Mesothelial cell of epicardium (in vitro differentiated cells): ENCODE data around the gene FAM107B. TPM values are rescaled to one million over a fixed set of nuclear protein-coding genes. Genes with fewer than 3 reads are reported as not detected.
A peak's percentile ranks its signal among the peaks of the same experiment; 100 is the strongest.

Experiments used
- DNase-seq, 2 experiments: peaks; one replicate each; pipeline ENCODE4 v3.0.0; 2021; ENCODE audit warnings: low spot score in 2 of 2; ENCODE audit not compliant: unreplicated experiment in 2 of 2
- H3K27ac Mint-ChIP-seq: 2 replicates; pipeline ENCODE4 v1.8.0; 2021; ENCODE audit warnings: mixed read lengths
- H3K27me3 Mint-ChIP-seq: 2 replicates; pipeline ENCODE4 v1.8.0; 2021; ENCODE audit warnings: low read depth, mixed read lengths
- H3K36me3 Mint-ChIP-seq: 2 replicates; pipeline ENCODE4 v1.8.0; 2021; ENCODE audit warnings: mixed read lengths
- H3K4me1 Mint-ChIP-seq: 2 replicates; pipeline ENCODE4 v1.8.0; 2021; ENCODE audit warnings: mixed read lengths
- H3K4me3 Mint-ChIP-seq: 2 replicates; pipeline ENCODE4 v1.8.0; 2021; ENCODE audit warnings: mild to moderate bottlenecking, moderate library complexity, mixed read lengths
- H3K9me3 Mint-ChIP-seq: 2 replicates; pipeline ENCODE4 v1.8.0; 2021; ENCODE audit warnings: mixed read lengths
- total RNA-seq: library from RNA; stranded (reverse); gene quantifications from 3 replicates; pipeline ENCODE4 v1.2.1, GENCODE V29; 2021
- TF ChIP-seq, protein P1 (sequence below): fragments of 200-600 bp; sonication (generic); IDR thresholded peaks from one replicate; pipeline ENCODE4 v1.5.0; 2021; ENCODE audit warnings: antibody characterized with exemption; ENCODE audit not compliant: unreplicated experiment

FAM107B gene
- total RNA-seq, 1 donor from 2014 or later, result 23.5 TPM

DNA sequence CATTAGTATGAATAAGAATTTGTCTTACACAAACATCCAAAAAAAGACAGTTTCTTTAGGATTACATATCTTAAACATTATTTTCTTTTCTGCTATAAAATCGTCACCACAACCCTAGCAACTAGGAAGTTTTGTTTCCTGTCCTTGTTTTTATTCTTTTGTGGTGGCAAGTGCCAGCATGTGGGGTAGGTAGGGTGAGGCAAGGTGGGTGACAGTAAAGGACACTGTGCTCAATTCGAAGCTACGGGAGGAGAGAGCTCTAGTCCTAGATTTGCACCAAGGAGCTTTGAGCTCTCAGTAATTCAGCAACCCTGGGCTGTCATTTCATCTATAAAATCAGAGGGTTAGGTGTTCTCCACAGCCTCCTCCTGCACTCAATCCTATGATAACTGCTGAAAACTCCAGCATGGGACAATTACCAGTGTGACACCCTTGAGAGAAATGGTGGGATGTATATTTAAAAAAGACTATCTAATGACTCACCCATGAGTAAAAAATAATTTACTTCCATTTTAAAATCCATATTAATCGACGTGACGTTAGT, 187.1 kb downstream of the FAM107B start:
- TF ChIP-seq, protein P1, sequence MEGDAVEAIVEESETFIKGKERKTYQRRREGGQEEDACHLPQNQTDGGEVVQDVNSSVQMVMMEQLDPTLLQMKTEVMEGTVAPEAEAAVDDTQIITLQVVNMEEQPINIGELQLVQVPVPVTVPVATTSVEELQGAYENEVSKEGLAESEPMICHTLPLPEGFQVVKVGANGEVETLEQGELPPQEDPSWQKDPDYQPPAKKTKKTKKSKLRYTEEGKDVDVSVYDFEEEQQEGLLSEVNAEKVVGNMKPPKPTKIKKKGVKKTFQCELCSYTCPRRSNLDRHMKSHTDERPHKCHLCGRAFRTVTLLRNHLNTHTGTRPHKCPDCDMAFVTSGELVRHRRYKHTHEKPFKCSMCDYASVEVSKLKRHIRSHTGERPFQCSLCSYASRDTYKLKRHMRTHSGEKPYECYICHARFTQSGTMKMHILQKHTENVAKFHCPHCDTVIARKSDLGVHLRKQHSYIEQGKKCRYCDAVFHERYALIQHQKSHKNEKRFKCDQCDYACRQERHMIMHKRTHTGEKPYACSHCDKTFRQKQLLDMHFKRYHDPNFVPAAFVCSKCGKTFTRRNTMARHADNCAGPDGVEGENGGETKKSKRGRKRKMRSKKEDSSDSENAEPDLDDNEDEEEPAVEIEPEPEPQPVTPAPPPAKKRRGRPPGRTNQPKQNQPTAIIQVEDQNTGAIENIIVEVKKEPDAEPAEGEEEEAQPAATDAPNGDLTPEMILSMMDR, result no peak
- DNase-seq, result no peak
- H3K9me3 Mint-ChIP-seq, result no peaks in the 10 kb centered on the region
- no peak overlapping the region for H3K4me3 Mint-ChIP-seq
- peaks cover 13% of the 10 kb centered on the region for H3K4me1 Mint-ChIP-seq
- H3K36me3 Mint-ChIP-seq, result no peaks in the 10 kb centered on the region
- H3K27me3 Mint-ChIP-seq, result no peaks in the 10 kb centered on the region
- H3K27ac Mint-ChIP-seq, result peak overlapping the region; percentile 65

DNA sequence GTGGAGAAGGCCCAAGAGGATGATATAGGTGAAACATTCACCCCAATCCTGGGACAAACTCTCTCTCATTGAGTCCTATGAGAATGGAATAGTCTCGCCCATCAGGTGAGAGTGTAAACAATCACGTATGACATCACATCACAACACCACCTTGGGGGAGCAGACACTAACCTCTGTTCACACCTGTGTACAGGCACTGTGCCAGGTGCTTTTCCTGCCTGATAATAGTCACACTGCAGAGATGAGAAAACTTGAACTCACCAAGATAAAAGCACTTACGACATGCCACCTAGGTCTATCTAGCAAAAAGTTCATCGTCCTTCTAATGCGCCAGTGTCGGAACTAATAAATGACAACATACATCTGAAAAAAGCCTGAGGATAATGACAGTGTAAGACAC, 187.8 kb downstream of the FAM107B start:
- DNase-seq, result no peak
- no peaks in the 10 kb centered on the region for H3K36me3 Mint-ChIP-seq
- H3K4me1 Mint-ChIP-seq, result peaks cover 13% of the 10 kb centered on the region
- no peaks in the 10 kb centered on the region for H3K27me3 Mint-ChIP-seq
- H3K27ac Mint-ChIP-seq, result no peak overlapping the region
- no peaks in the 10 kb centered on the region for H3K9me3 Mint-ChIP-seq
- no peak overlapping the region for H3K4me3 Mint-ChIP-seq
- TF ChIP-seq, protein P1, result no peak

- TF ChIP-seq, protein P1, result no peak
- Mint-ChIP-seq H3K36me3 (no peaks in the 10 kb centered on the region), H3K4me1 (peaks cover 13% of the 10 kb centered on the region), H3K27ac (no peak overlapping the region), H3K27me3 (no peaks in the 10 kb centered on the region), H3K9me3 (no peaks in the 10 kb centered on the region), H3K4me3 (no peak overlapping the region)
- no peak for DNase-seq
Observed at GRCh38 chr10:14585287-14586193, 189.2 kb downstream of the FAM107B start.

- no peak for DNase-seq
- Mint-ChIP-seq H3K4me1 (peaks cover 13% of the 10 kb centered on the region), H3K4me3 (no peak overlapping the region), H3K27me3 (no peaks in the 10 kb centered on the region), H3K36me3 (no peaks in the 10 kb centered on the region), H3K27ac (no peak overlapping the region), H3K9me3 (no peaks in the 10 kb centered on the region)
- TF ChIP-seq, protein P1, result no peak
Observed at GRCh38 chr10:14584661-14585060, 190.0 kb downstream of the FAM107B start.

DNA sequence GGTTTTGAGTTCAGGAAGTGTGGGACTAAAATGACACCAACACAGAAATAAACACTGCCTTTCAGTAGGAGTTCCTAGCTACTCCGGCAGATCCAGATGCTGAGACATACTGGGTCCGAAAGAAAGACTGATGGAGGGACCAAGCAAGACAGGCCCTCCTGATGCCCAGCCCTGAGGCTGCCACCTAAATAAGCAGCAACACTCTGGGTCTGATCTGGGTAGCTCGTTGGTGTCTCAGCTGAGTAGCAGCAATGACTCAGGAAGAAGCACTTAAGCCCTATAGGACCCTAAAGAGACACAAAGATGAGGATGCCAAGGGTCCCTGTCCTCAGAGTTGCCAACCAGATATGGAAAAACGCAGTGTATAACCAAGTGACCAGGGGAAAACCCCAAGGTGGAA, 190.7 kb downstream of the FAM107B start:
- Mint-ChIP-seq H3K4me3 (no peak overlapping the region), H3K27me3 (no peaks in the 10 kb centered on the region), H3K4me1 (peaks cover 16% of the 10 kb centered on the region), H3K36me3 (no peaks in the 10 kb centered on the region), H3K9me3 (no peaks in the 10 kb centered on the region), H3K27ac (no peak overlapping the region)
- TF ChIP-seq, protein P1, result no peak
- DNase-seq, result no peak
